ENCODE measurements around the gene KIAA2012.

The KIAA2012 gene

GRCh38 chr2:202072226-202072625 is 829 bp upstream of the KIAA2012 start:
- no peak overlapping the region for H3K27ac ChIP-seq (ENCODE audit: low read depth, low read length)
- H3K4me3 ChIP-seq (ENCODE audit: low read depth in 1 of 2, low read length in 2 of 2), result no peak overlapping the region
- no peak overlapping the region for H3K9ac ChIP-seq (ENCODE audit: low read depth in 1 of 2, low read length in 2 of 2)
- H3K36me3 ChIP-seq (ENCODE audit: control insufficient read depth in 1 of 2, insufficient read depth in 2 of 2, low read length in 2 of 2), result no peaks in the 10 kb centered on the region
- peaks cover 0 to 5% of the 10 kb centered on the region in 2 donors for H3K4me1 ChIP-seq (ENCODE audit: control insufficient read depth in 1 of 2, insufficient read depth in 2 of 2, low read length in 2 of 2)
- H3K27me3 ChIP-seq (ENCODE audit: control insufficient read depth in 1 of 2, insufficient read depth in 2 of 2, low read length in 2 of 2), result no peaks in the 10 kb centered on the region
- no peaks in the 10 kb centered on the region for H3K9me3 ChIP-seq (ENCODE audit: control insufficient read depth in 1 of 2, low read length in 2 of 2)

- H3K9ac ChIP-seq (ENCODE audit: low read depth in 1 of 2, low read length in 2 of 2), result no peak overlapping the region
- H3K27ac ChIP-seq (ENCODE audit: low read depth, low read length), result no peak overlapping the region
- peaks cover 0 to 4% of the 10 kb centered on the region in 2 donors for H3K4me1 ChIP-seq (ENCODE audit: control insufficient read depth in 1 of 2, insufficient read depth in 2 of 2, low read length in 2 of 2)
- H3K36me3 ChIP-seq (ENCODE audit: control insufficient read depth in 1 of 2, insufficient read depth in 2 of 2, low read length in 2 of 2), result no peaks in the 10 kb centered on the region
- H3K9me3 ChIP-seq (ENCODE audit: control insufficient read depth in 1 of 2, low read length in 2 of 2), result no peaks in the 10 kb centered on the region
- H3K27me3 ChIP-seq (ENCODE audit: control insufficient read depth in 1 of 2, insufficient read depth in 2 of 2, low read length in 2 of 2), result no peaks in the 10 kb centered on the region
- no peak overlapping the region for H3K4me3 ChIP-seq (ENCODE audit: low read depth in 1 of 2, low read length in 2 of 2)
These were observed 1.3 kb downstream of the KIAA2012 start for GRCh38 chr2:202074324-202074723.

GRCh38 chr2:202079310-202079709 is 6.3 kb downstream of the KIAA2012 start:
- no peaks in the 10 kb centered on the region for H3K36me3 ChIP-seq (ENCODE audit: control insufficient read depth in 1 of 2, insufficient read depth in 2 of 2, low read length in 2 of 2)
- no peak overlapping the region for H3K27ac ChIP-seq (ENCODE audit: low read depth, low read length)
- H3K4me3 ChIP-seq (ENCODE audit: low read depth in 1 of 2, low read length in 2 of 2), result no peak overlapping the region
- no peaks in the 10 kb centered on the region for H3K27me3 ChIP-seq (ENCODE audit: control insufficient read depth in 1 of 2, insufficient read depth in 2 of 2, low read length in 2 of 2)
- no peak overlapping the region for H3K9ac ChIP-seq (ENCODE audit: low read depth in 1 of 2, low read length in 2 of 2)
- no peaks in the 10 kb centered on the region for H3K4me1 ChIP-seq (ENCODE audit: control insufficient read depth in 1 of 2, insufficient read depth in 2 of 2, low read length in 2 of 2)
- no peaks in the 10 kb centered on the region for H3K9me3 ChIP-seq (ENCODE audit: control insufficient read depth in 1 of 2, low read length in 2 of 2)

- no peak overlapping the region for H3K4me3 ChIP-seq (ENCODE audit: low read depth in 1 of 2, low read length in 2 of 2)
- H3K9ac ChIP-seq (ENCODE audit: low read depth in 1 of 2, low read length in 2 of 2), result no peak overlapping the region
- H3K27me3 ChIP-seq (ENCODE audit: control insufficient read depth in 1 of 2, insufficient read depth in 2 of 2, low read length in 2 of 2), result no peaks in the 10 kb centered on the region
- no peaks in the 10 kb centered on the region for H3K4me1 ChIP-seq (ENCODE audit: control insufficient read depth in 1 of 2, insufficient read depth in 2 of 2, low read length in 2 of 2)
- no peaks in the 10 kb centered on the region for H3K36me3 ChIP-seq (ENCODE audit: control insufficient read depth in 1 of 2, insufficient read depth in 2 of 2, low read length in 2 of 2)
- H3K27ac ChIP-seq (ENCODE audit: low read depth, low read length), result no peak overlapping the region
- no peaks in the 10 kb centered on the region for H3K9me3 ChIP-seq (ENCODE audit: control insufficient read depth in 1 of 2, low read length in 2 of 2)
These were observed 11.2 kb downstream of the KIAA2012 start for GRCh38 chr2:202084265-202084664.

GRCh38 chr2:202088777-202089176 is 15.7 kb downstream of the KIAA2012 start:
- Histone ChIP-seq H3K4me1 (ENCODE audit: control insufficient read depth in 1 of 2, insufficient read depth in 2 of 2, low read length in 2 of 2) (no peaks in the 10 kb centered on the region), H3K4me3 (ENCODE audit: low read depth in 1 of 2, low read length in 2 of 2) (no peak overlapping the region), H3K36me3 (ENCODE audit: control insufficient read depth in 1 of 2, insufficient read depth in 2 of 2, low read length in 2 of 2) (no peaks in the 10 kb centered on the region), H3K9ac (ENCODE audit: low read depth in 1 of 2, low read length in 2 of 2) (no peak overlapping the region), H3K27ac (ENCODE audit: low read depth, low read length) (no peak overlapping the region), H3K27me3 (ENCODE audit: control insufficient read depth in 1 of 2, insufficient read depth in 2 of 2, low read length in 2 of 2) (no peaks in the 10 kb centered on the region), H3K9me3 (ENCODE audit: control insufficient read depth in 1 of 2, low read length in 2 of 2) (no peaks in the 10 kb centered on the region)

GRCh38 chr2:202090530-202090929 is 17.5 kb downstream of the KIAA2012 start:
- H3K4me3 ChIP-seq (ENCODE audit: low read depth in 1 of 2, low read length in 2 of 2), result no peak overlapping the region
- H3K4me1 ChIP-seq (ENCODE audit: control insufficient read depth in 1 of 2, insufficient read depth in 2 of 2, low read length in 2 of 2), result no peaks in the 10 kb centered on the region
- no peaks in the 10 kb centered on the region for H3K9me3 ChIP-seq (ENCODE audit: control insufficient read depth in 1 of 2, low read length in 2 of 2)
- no peaks in the 10 kb centered on the region for H3K36me3 ChIP-seq (ENCODE audit: control insufficient read depth in 1 of 2, insufficient read depth in 2 of 2, low read length in 2 of 2)
- no peak overlapping the region for H3K27ac ChIP-seq (ENCODE audit: low read depth, low read length)
- no peaks in the 10 kb centered on the region for H3K27me3 ChIP-seq (ENCODE audit: control insufficient read depth in 1 of 2, insufficient read depth in 2 of 2, low read length in 2 of 2)
- no peak overlapping the region for H3K9ac ChIP-seq (ENCODE audit: low read depth in 1 of 2, low read length in 2 of 2)

GRCh38 chr2:202091476-202091875 is 18.4 kb downstream of the KIAA2012 start:
- Histone ChIP-seq H3K4me3 (ENCODE audit: low read depth in 1 of 2, low read length in 2 of 2) (no peak overlapping the region), H3K36me3 (ENCODE audit: control insufficient read depth in 1 of 2, insufficient read depth in 2 of 2, low read length in 2 of 2) (no peaks in the 10 kb centered on the region)

GRCh38 chr2:202094426-202094986 is 21.5 kb downstream of the KIAA2012 start:
- H3K4me3 ChIP-seq (ENCODE audit: low read depth in 1 of 2, low read length in 2 of 2), result no peak overlapping the region
- no peak overlapping the region for H3K27ac ChIP-seq (ENCODE audit: low read depth, low read length)
- no peaks in the 10 kb centered on the region for H3K9me3 ChIP-seq (ENCODE audit: control insufficient read depth in 1 of 2, low read length in 2 of 2)
- no peaks in the 10 kb centered on the region for H3K27me3 ChIP-seq (ENCODE audit: control insufficient read depth in 1 of 2, insufficient read depth in 2 of 2, low read length in 2 of 2)
- no peak overlapping the region for H3K9ac ChIP-seq (ENCODE audit: low read depth in 1 of 2, low read length in 2 of 2)
- no peaks in the 10 kb centered on the region for H3K36me3 ChIP-seq (ENCODE audit: control insufficient read depth in 1 of 2, insufficient read depth in 2 of 2, low read length in 2 of 2)
- no peaks in the 10 kb centered on the region for H3K4me1 ChIP-seq (ENCODE audit: control insufficient read depth in 1 of 2, insufficient read depth in 2 of 2, low read length in 2 of 2)

More at GRCh38 chr2:202091476-202091875, 18.4 kb downstream of the KIAA2012 start:
- Histone ChIP-seq H3K4me1 (ENCODE audit: control insufficient read depth in 1 of 2, insufficient read depth in 2 of 2, low read length in 2 of 2) (no peaks in the 10 kb centered on the region), H3K9me3 (ENCODE audit: control insufficient read depth in 1 of 2, low read length in 2 of 2) (no peaks in the 10 kb centered on the region), H3K27me3 (ENCODE audit: control insufficient read depth in 1 of 2, insufficient read depth in 2 of 2, low read length in 2 of 2) (no peaks in the 10 kb centered on the region), H3K9ac (ENCODE audit: low read depth in 1 of 2, low read length in 2 of 2) (no peak overlapping the region), H3K27ac (ENCODE audit: low read depth, low read length) (no peak overlapping the region)

- Histone ChIP-seq H3K4me3 (ENCODE audit: low read depth in 1 of 2, low read length in 2 of 2) (no peak overlapping the region), H3K27me3 (ENCODE audit: control insufficient read depth in 1 of 2, insufficient read depth in 2 of 2, low read length in 2 of 2) (no peaks in the 10 kb centered on the region), H3K27ac (ENCODE audit: low read depth, low read length) (no peak overlapping the region), H3K36me3 (ENCODE audit: control insufficient read depth in 1 of 2, insufficient read depth in 2 of 2, low read length in 2 of 2) (no peaks in the 10 kb centered on the region), H3K4me1 (ENCODE audit: control insufficient read depth in 1 of 2, insufficient read depth in 2 of 2, low read length in 2 of 2) (no peaks in the 10 kb centered on the region), H3K9me3 (ENCODE audit: control insufficient read depth in 1 of 2, low read length in 2 of 2) (no peaks in the 10 kb centered on the region), H3K9ac (ENCODE audit: low read depth in 1 of 2, low read length in 2 of 2) (no peak overlapping the region)
These were observed 22.2 kb downstream of the KIAA2012 start for GRCh38 chr2:202095235-202095634.

GRCh38 chr2:202096736-202097135 is 23.7 kb downstream of the KIAA2012 start:
- H3K4me3 ChIP-seq (ENCODE audit: low read depth in 1 of 2, low read length in 2 of 2), result no peak overlapping the region
- no peak overlapping the region for H3K27ac ChIP-seq (ENCODE audit: low read depth, low read length)
- H3K4me1 ChIP-seq (ENCODE audit: control insufficient read depth in 1 of 2, insufficient read depth in 2 of 2, low read length in 2 of 2), result no peaks in the 10 kb centered on the region
- no peaks in the 10 kb centered on the region for H3K36me3 ChIP-seq (ENCODE audit: control insufficient read depth in 1 of 2, insufficient read depth in 2 of 2, low read length in 2 of 2)
- no peaks in the 10 kb centered on the region for H3K27me3 ChIP-seq (ENCODE audit: control insufficient read depth in 1 of 2, insufficient read depth in 2 of 2, low read length in 2 of 2)
- no peak overlapping the region for H3K9ac ChIP-seq (ENCODE audit: low read depth in 1 of 2, low read length in 2 of 2)
- H3K9me3 ChIP-seq (ENCODE audit: control insufficient read depth in 1 of 2, low read length in 2 of 2), result no peaks in the 10 kb centered on the region

- H3K9ac ChIP-seq (ENCODE audit: low read depth in 1 of 2, low read length in 2 of 2), result no peak overlapping the region
- H3K36me3 ChIP-seq (ENCODE audit: control insufficient read depth in 1 of 2, insufficient read depth in 2 of 2, low read length in 2 of 2), result no peaks in the 10 kb centered on the region
These were observed 25.2 kb downstream of the KIAA2012 start for GRCh38 chr2:202098291-202098690.

More at GRCh38 chr2:202098291-202098690, 25.2 kb downstream of the KIAA2012 start:
- no peaks in the 10 kb centered on the region for H3K4me1 ChIP-seq (ENCODE audit: control insufficient read depth in 1 of 2, insufficient read depth in 2 of 2, low read length in 2 of 2)
- no peak overlapping the region for H3K27ac ChIP-seq (ENCODE audit: low read depth, low read length)
- no peak overlapping the region for H3K4me3 ChIP-seq (ENCODE audit: low read depth in 1 of 2, low read length in 2 of 2)
- no peaks in the 10 kb centered on the region for H3K27me3 ChIP-seq (ENCODE audit: control insufficient read depth in 1 of 2, insufficient read depth in 2 of 2, low read length in 2 of 2)
- H3K9me3 ChIP-seq (ENCODE audit: control insufficient read depth in 1 of 2, low read length in 2 of 2), result no peaks in the 10 kb centered on the region
